Activated B cell treated with CpG ODN at 0.5 μM for 24 hours (primary cell): ENCODE results near the gene COL16A1. TPM values are rescaled to one million over a fixed set of nuclear protein-coding genes. Genes with fewer than 3 reads are reported as not detected.

ENCODE experiments used
- total RNA-seq: library from RNA; stranded (reverse); gene quantifications from 2 replicates; pipeline ENCODE4 v1.2.3, GENCODE V29; 2022

Gene COL16A1
- total RNA-seq, 1 donor from 2014 or later = 0.31 TPM

Other genes with a start within 250 kb of the COL16A1 start
- not detected in 2 replicates for gene TINAGL1, start 127.5 kb downstream of the COL16A1 start, total RNA-seq
- gene HCRTR1, start 86.3 kb downstream of the COL16A1 start, total RNA-seq = not detected in 2 replicates
- 58.0 and 61.1 TPM in 2 replicates for gene PEF1, start 59.1 kb downstream of the COL16A1 start, total RNA-seq
- 6.3 and 6.5 TPM in 2 replicates for gene ADGRB2, start 60.3 kb upstream of the COL16A1 start, total RNA-seq
- not detected in 2 replicates for gene SPOCD1, start 112.0 kb upstream of the COL16A1 start, total RNA-seq
- 249 and 275 TPM in 2 replicates for gene PTP4A2, start 234.4 kb upstream of the COL16A1 start, total RNA-seq